ENCODE measurements around the gene ANKUB1. TPM values are rescaled to one million over a fixed set of nuclear protein-coding genes. Genes with fewer than 3 reads are reported as not detected.

The ANKUB1 gene
- total RNA-seq, 3 donors from 2014 or later = not detected

DNA sequence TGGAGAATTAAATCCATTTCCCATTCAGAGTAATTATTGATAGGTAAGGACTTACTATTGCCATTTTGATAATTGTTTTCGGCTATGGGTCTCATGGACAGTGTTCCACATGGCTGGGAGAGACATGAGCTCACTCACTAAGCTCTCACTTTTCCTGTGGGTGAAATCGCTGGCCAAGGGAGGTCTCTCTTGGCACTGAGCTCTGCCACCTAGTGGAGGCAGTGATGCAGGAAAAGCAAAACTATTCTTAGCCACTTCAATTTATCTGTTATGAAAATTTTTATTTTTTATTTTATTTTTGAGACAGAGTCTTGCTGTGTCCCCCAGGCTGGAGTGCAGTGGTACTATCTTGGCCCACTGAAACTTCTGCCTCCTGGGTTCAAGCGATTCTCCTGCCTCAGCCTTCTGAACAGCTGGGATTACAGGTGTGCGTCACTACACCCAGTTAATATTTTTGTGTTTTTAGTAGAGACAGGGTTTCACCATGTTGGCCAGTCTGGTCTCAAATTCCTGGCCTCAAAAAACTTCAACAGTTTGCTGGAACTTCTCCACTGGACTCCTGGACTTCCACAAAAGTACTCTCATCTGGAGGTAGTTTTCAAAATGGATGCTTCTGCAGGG, 16.0 kb upstream of the ANKUB1 start:
- Histone ChIP-seq H3K4me3 (no peak overlapping the region), H3K9me3 (no peaks in the 10 kb centered on the region), H3K4me1 (no peaks in the 10 kb centered on the region), H3K36me3 (no peaks in the 10 kb centered on the region), H3K27ac (no peak overlapping the region), H3K27me3 (no peaks in the 10 kb centered on the region)
- TF ChIP-seq CTCF (IDR thresholded peaks at IDR 0.05) (peak; percentile 32 to 70 (median 65)), POLR2A (IDR thresholded peaks at IDR 0.05) (no peak), POLR2AphosphoS5 (IDR thresholded peaks at IDR 0.05) (no peak)
- intact Hi-C loops (cut with DNase I; ENCODE audit: low total_unique reads) = no loop called here
- DNase-seq (ENCODE audit: low spot score in 2 of 2) = peak; percentile 54 to 56

- H3K36me3 ChIP-seq = no peaks in the 10 kb centered on the region
- H3K27me3 ChIP-seq = no peaks in the 10 kb centered on the region
- intact Hi-C loops (cut with DNase I; ENCODE audit: low total_unique reads) = no loop called here
- no peak overlapping the region for H3K4me3 ChIP-seq
- no peaks in the 10 kb centered on the region for H3K4me1 ChIP-seq
- TF ChIP-seq POLR2AphosphoS5 (IDR thresholded peaks at IDR 0.05) = no peak
- TF ChIP-seq CTCF (IDR thresholded peaks at IDR 0.05) = no peak
- no peak for TF ChIP-seq POLR2A (IDR thresholded peaks at IDR 0.05)
- DNase-seq (ENCODE audit: low spot score in 2 of 2) = no peak
- H3K9me3 ChIP-seq = no peaks in the 10 kb centered on the region
- no peak overlapping the region for H3K27ac ChIP-seq
Observed at GRCh38 chr3:149806171-149806778, 13.9 kb upstream of the ANKUB1 start.

DNA sequence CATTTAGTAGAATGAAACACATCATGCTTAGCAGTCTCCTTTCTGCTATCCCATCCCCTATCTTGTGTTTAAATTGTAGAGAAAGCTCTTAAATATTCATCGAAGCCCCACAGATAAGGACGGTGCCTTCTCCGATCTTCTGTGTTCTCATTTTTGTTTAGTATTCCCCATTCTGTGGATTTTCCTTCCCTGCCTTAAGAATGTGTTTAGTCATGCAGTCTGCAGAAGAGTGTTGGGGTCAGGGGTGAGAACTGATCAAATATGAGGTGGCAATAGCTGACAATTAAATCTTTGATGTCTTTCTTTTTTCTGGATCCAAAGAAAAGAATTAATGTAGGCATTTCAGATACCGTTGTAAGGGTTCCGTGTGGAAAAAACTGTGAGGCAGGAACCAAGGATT, 9.3 kb upstream of the ANKUB1 start:
- no peak for DNase-seq (ENCODE audit: low spot score in 2 of 2)
- TF ChIP-seq CTCF (IDR thresholded peaks at IDR 0.05) (no peak), POLR2AphosphoS5 (IDR thresholded peaks at IDR 0.05) (no peak), POLR2A (IDR thresholded peaks at IDR 0.05) (no peak)

DNA sequence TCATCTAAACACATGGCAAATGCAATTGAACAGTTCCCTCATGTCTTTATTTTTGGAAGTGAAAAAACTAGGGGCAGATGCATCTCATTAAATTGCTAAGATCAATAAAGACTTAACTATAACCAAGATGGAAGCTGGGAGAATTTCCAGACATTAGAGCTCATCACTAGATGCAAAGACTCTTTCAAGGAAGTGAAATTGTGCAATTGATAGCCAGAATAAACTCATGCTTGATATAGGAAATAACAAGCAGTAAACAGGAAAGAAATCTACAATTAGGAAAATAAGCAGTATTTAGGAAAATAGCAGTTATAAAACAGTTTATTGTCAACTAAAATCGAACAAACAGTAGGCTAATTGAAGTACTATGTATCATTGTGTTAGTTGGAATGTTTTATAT, 8.8 kb upstream of the ANKUB1 start:
- TF ChIP-seq POLR2A (IDR thresholded peaks at IDR 0.05) (no peak), POLR2AphosphoS5 (IDR thresholded peaks at IDR 0.05) (no peak), CTCF (IDR thresholded peaks at IDR 0.05) (no peak)
- Histone ChIP-seq H3K27ac (no peak overlapping the region), H3K9me3 (no peaks in the 10 kb centered on the region), H3K4me3 (no peak overlapping the region), H3K27me3 (no peaks in the 10 kb centered on the region), H3K36me3 (no peaks in the 10 kb centered on the region), H3K4me1 (no peaks in the 10 kb centered on the region)
- DNase-seq (ENCODE audit: low spot score in 2 of 2) = no peak
- intact Hi-C loops (cut with DNase I; ENCODE audit: low total_unique reads) = no loop called here

More for the DNA sequence above, 9.3 kb upstream of the ANKUB1 start:
- intact Hi-C loops (cut with DNase I; ENCODE audit: low total_unique reads) = no loop called here
- no peaks in the 10 kb centered on the region for H3K27me3 ChIP-seq
- no peak overlapping the region for H3K4me3 ChIP-seq
- H3K27ac ChIP-seq = no peak overlapping the region
- H3K36me3 ChIP-seq = no peaks in the 10 kb centered on the region
- H3K9me3 ChIP-seq = no peaks in the 10 kb centered on the region
- H3K4me1 ChIP-seq = no peaks in the 10 kb centered on the region

DNA sequence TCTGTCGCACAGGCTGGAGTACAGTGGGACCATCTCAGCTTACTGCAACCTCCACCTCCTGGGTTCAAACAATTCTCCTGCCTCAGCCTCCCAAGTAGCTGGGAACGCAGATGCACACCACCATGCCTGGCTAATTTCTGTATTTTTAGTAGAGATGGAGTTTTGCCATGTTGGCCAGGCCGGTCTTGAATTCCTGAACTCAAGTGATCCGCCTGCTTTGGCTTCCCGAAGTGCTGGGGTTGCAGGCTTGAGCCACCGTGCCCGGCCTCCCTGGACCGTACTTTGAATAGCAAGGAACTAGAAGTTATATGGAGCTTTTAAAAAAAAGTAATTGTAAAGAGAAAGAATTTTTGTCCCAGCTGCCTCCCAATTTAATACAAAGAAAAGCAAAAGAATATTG, 8.3 kb upstream of the ANKUB1 start:
- DNase-seq (ENCODE audit: low spot score in 2 of 2) = no peak
- no peaks in the 10 kb centered on the region for H3K36me3 ChIP-seq
- no peak for TF ChIP-seq POLR2AphosphoS5 (IDR thresholded peaks at IDR 0.05)
- TF ChIP-seq POLR2A (IDR thresholded peaks at IDR 0.05) = no peak
- TF ChIP-seq CTCF (IDR thresholded peaks at IDR 0.05) = no peak
- no peaks in the 10 kb centered on the region for H3K4me1 ChIP-seq
- H3K9me3 ChIP-seq = no peaks in the 10 kb centered on the region
- H3K4me3 ChIP-seq = no peak overlapping the region
- intact Hi-C loops (cut with DNase I; ENCODE audit: low total_unique reads) = no loop called here
- H3K27me3 ChIP-seq = no peaks in the 10 kb centered on the region
- H3K27ac ChIP-seq = no peak overlapping the region

Measured in breast epithelium (tissue), 4 donors.